Measurements from ENCODE around the gene PTH1R.

PTH1R gene

DNA sequence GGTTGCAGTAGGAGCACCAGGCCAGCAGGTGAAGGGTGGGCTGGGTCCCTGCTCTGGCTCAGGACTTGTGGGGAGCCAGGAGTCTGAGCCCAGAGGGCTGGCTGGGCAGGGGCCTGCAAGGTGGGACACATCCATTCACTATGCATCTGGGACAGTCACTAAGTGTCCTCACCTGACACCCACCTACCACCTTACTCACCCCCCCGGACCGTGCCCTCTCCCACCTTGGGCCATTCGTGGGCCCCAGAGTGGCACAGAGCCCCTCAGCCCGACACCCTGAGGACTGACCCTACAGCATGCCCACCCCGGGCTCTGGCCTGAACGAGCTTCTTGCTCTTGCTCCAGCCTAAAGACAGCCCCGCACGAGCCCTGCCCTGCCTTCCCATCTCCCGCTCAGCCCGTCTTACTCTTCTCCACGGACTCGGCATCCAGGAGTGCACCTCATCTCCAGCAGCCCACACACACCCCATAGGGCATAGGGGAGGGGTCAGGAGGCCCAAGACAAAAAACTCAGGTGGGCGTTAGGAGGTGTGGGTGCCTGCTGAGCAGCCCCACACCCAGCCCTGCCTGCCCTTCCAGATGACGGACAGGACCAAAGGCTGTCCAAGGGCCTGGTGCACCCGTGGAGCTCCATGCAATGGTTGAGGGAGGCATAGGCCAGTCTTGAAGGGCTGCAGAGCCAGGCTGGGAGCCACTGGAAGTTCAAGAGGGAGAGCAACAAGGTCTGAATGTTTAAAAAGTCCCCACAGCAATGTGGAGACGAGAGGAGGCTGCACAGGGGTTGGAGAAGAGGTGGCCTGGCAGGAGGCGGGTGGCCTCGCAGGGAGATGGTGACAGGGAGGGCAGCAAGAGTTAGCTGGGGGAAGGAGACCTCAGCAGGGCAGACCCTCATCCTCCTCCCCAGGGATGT, 27.0 kb downstream of the PTH1R start:
- H3K27me3 ChIP-seq (ENCODE audit: low read depth, low read length) = no peaks in the 10 kb centered on the region
- no peak overlapping the region for H3K27ac ChIP-seq (ENCODE audit: low read length)
- H3K9me3 ChIP-seq (ENCODE audit: insufficient read depth, low read length) = no peaks in the 10 kb centered on the region
- TF ChIP-seq, protein P1, sequence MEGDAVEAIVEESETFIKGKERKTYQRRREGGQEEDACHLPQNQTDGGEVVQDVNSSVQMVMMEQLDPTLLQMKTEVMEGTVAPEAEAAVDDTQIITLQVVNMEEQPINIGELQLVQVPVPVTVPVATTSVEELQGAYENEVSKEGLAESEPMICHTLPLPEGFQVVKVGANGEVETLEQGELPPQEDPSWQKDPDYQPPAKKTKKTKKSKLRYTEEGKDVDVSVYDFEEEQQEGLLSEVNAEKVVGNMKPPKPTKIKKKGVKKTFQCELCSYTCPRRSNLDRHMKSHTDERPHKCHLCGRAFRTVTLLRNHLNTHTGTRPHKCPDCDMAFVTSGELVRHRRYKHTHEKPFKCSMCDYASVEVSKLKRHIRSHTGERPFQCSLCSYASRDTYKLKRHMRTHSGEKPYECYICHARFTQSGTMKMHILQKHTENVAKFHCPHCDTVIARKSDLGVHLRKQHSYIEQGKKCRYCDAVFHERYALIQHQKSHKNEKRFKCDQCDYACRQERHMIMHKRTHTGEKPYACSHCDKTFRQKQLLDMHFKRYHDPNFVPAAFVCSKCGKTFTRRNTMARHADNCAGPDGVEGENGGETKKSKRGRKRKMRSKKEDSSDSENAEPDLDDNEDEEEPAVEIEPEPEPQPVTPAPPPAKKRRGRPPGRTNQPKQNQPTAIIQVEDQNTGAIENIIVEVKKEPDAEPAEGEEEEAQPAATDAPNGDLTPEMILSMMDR (IDR thresholded peaks at IDR 0.05; ENCODE audit: low read depth, low read length) = no peak
- TF ChIP-seq EZH2phosphoT487 (IDR thresholded peaks at IDR 0.05; ENCODE audit: low read depth) = no peak
- no peaks in the 10 kb centered on the region for H4K20me1 ChIP-seq (ENCODE audit: insufficient read depth, low read length)
- peaks cover 3% of the 10 kb centered on the region; the same call in 1 of the 2 replicates for H3K4me1 ChIP-seq (ENCODE audit: low read length)
- H3K36me3 ChIP-seq (replicated peaks; ENCODE audit: low read depth, low read length) = no peaks in the 10 kb centered on the region
- no peak overlapping the region for H3K4me2 ChIP-seq (ENCODE audit: low read length)
- H3K9ac ChIP-seq (ENCODE audit: low read length) = no peak overlapping the region
- no peaks in the 10 kb centered on the region for H3K79me2 ChIP-seq (ENCODE audit: low read length)
- no peak overlapping the region for H2AFZ ChIP-seq (ENCODE audit: low read depth, low read length)
- H3K4me3 ChIP-seq (ENCODE audit: low read length) = no peak overlapping the region

DNA sequence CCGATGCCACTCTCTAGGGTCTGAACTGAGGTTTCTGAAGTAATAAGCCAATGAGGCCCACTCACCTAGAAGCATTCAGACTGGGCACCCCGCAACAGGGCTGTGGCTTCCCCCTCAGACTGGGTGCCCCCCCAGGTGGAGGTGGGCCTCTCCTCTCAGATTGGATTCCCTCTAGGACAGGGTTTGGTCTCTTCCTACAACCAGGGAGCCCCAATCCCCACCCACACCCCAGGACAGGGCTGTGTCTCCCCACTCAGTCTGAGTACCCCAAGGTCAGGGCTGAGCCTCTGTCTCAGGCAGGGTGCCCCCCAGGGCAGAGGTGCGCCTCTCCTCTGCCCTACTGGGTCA, 27.7 kb downstream of the PTH1R start:
- peaks cover 7% of the 10 kb centered on the region; the same call in 1 of the 2 replicates for H3K4me1 ChIP-seq (ENCODE audit: low read length)
- H3K79me2 ChIP-seq (ENCODE audit: low read length) = no peaks in the 10 kb centered on the region
- no peaks in the 10 kb centered on the region for H3K36me3 ChIP-seq (replicated peaks; ENCODE audit: low read depth, low read length)
- no peak overlapping the region for H3K4me2 ChIP-seq (ENCODE audit: low read length)
- H2AFZ ChIP-seq (ENCODE audit: low read depth, low read length) = no peak overlapping the region
- no peak overlapping the region for H3K4me3 ChIP-seq (ENCODE audit: low read length)
- TF ChIP-seq, protein P1 (IDR thresholded peaks at IDR 0.05; ENCODE audit: low read depth, low read length) = no peak
- TF ChIP-seq EZH2phosphoT487 (IDR thresholded peaks at IDR 0.05; ENCODE audit: low read depth) = no peak
- H3K27ac ChIP-seq (ENCODE audit: low read length) = no peak overlapping the region
- H3K9me3 ChIP-seq (ENCODE audit: insufficient read depth, low read length) = no peaks in the 10 kb centered on the region
- no peaks in the 10 kb centered on the region for H4K20me1 ChIP-seq (ENCODE audit: insufficient read depth, low read length)
- no peaks in the 10 kb centered on the region for H3K27me3 ChIP-seq (ENCODE audit: low read depth, low read length)
- no peak overlapping the region for H3K9ac ChIP-seq (ENCODE audit: low read length)

DNA sequence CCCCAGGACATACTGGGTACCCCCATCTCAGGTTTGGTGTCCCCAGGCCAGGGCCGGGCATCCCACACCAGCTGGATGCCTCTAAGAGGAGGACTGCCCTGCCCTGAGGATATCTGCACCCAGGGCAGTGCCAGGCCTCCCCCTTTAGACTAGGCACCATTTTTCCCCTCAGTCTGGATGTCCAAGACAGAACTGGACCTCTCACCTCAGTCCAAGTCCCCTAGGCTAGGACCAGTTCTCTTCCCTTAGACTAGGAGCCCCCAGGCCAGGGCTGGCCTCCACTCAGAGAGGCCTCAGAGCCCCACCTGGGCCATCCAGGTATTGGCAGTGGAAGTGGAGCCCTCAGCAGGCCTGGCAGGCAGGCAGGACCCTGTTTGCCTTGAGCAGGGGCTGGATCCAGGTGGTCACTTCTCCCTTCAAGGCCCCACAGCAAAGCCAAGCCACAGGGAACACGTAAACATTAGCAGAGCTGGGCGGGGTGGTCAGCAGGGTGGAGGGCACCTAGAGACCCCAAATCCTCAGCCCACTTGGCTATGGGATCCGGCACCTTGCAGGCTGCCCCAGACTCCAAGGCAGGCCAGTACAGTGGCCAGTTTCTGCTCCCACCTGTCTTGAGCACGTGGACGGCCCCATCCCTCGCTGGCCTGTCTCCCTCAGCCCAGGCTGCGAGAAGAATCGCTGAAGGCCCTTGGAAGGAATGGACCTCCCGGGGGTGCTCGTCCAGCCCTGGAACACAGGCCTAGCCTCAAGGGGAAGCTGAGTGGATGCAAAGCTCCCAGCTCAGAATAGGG, 28.3 kb downstream of the PTH1R start:
- Histone ChIP-seq H3K36me3 (replicated peaks; ENCODE audit: low read depth, low read length) (no peaks in the 10 kb centered on the region), H3K9me3 (ENCODE audit: insufficient read depth, low read length) (no peaks in the 10 kb centered on the region), H3K4me2 (ENCODE audit: low read length) (no peak overlapping the region), H3K9ac (ENCODE audit: low read length) (no peak overlapping the region), H3K27me3 (ENCODE audit: low read depth, low read length) (no peaks in the 10 kb centered on the region), H4K20me1 (ENCODE audit: insufficient read depth, low read length) (no peaks in the 10 kb centered on the region), H3K4me1 (ENCODE audit: low read length) (peaks cover 7% of the 10 kb centered on the region; the same call in 1 of the 2 replicates), H2AFZ (ENCODE audit: low read depth, low read length) (no peak overlapping the region), H3K4me3 (ENCODE audit: low read length) (no peak overlapping the region), H3K79me2 (ENCODE audit: low read length) (no peaks in the 10 kb centered on the region), H3K27ac (ENCODE audit: low read length) (no peak overlapping the region)
- no peak for TF ChIP-seq EZH2phosphoT487 (IDR thresholded peaks at IDR 0.05; ENCODE audit: low read depth)
- TF ChIP-seq, protein P1 (IDR thresholded peaks at IDR 0.05; ENCODE audit: low read depth, low read length) = no peak

DNA sequence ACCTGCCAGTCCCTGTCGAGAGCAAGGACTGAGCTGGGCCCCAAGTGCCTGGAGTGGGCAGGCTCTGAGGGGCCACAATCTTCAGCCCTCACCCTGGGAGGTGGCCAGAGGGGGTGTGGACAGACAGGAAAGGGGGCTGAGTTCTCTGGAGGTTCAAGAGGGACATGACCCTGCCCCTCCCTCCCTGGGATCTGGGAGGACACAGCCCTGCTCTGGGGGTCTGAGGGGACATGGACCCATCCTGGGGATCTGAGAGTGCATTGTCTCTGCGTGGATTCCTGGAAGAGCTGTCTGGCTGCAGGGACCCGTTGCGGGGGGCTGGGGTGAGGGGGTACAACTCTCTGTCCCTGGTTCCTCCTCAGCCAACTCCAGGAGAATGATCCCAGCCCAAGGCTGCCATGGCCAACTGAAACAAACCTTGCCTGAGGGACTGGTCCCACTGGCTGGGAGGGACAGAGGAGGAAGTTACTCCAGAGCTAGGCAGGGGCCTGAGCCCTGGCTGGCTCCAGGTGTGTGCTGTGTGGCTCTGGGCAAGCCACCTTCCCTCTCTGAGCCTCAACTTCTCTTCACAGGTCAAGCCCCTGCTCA, 29.0 kb downstream of the PTH1R start:
- H3K9ac ChIP-seq (ENCODE audit: low read length) = no peak overlapping the region
- TF ChIP-seq, protein P1 (IDR thresholded peaks at IDR 0.05; ENCODE audit: low read depth, low read length) = no peak
- TF ChIP-seq EZH2phosphoT487 (IDR thresholded peaks at IDR 0.05; ENCODE audit: low read depth) = no peak

More for the DNA sequence above, 29.0 kb downstream of the PTH1R start:
- Histone ChIP-seq H3K4me2 (ENCODE audit: low read length) (no peak overlapping the region), H3K4me1 (ENCODE audit: low read length) (peaks cover 7% of the 10 kb centered on the region; the same call in 1 of the 2 replicates), H3K79me2 (ENCODE audit: low read length) (no peaks in the 10 kb centered on the region), H2AFZ (ENCODE audit: low read depth, low read length) (no peak overlapping the region), H3K27ac (ENCODE audit: low read length) (no peak overlapping the region), H3K27me3 (ENCODE audit: low read depth, low read length) (no peaks in the 10 kb centered on the region), H4K20me1 (ENCODE audit: insufficient read depth, low read length) (no peaks in the 10 kb centered on the region), H3K9me3 (ENCODE audit: insufficient read depth, low read length) (no peaks in the 10 kb centered on the region), H3K36me3 (replicated peaks; ENCODE audit: low read depth, low read length) (peaks cover 4% of the 10 kb centered on the region), H3K4me3 (ENCODE audit: low read length) (no peak overlapping the region)

All from OCI-LY3 (cell line).